Bronchial epithelial cell (primary cell): ENCODE data around the gene TK1. TPM values are rescaled to one million over a fixed set of nuclear protein-coding genes. Genes with fewer than 3 reads are reported as not detected.
"Not testable (repeated sequence)": the region's sequence is repeated elsewhere in the genome, so short reads cannot be mapped to it uniquely, and the experiment has no call there.

Experiments
- DNase-seq: peaks from one replicate; pipeline ENCODE4 v3.0.0-alpha.2; 2010; ENCODE audit warnings: low read depth
- FAIRE-seq: peaks from 2 replicates; lab custom pipeline; 2011; peaks lifted over from hg19 to GRCh38; lab: Jason Lieb, UNC
- H3K27me3 ChIP-seq: 2 replicates; pipeline ENCODE4 v1.5.1; 2011; ENCODE audit warnings: low read length; ENCODE audit not compliant: control insufficient read depth, insufficient read depth
- H3K36me3 ChIP-seq: 2 replicates; pipeline ENCODE4 v1.5.1; 2011; ENCODE audit warnings: low read length; ENCODE audit not compliant: control insufficient read depth, insufficient read depth
- H3K4me3 ChIP-seq: 2 replicates; pipeline ENCODE4 v1.5.1; 2011; ENCODE audit warnings: mild to moderate bottlenecking, low read depth, low read length, control low read depth
- total RNA-seq: library from RNA; depleted of rRNA; stranded (reverse); fragments of >200 nt; gene quantifications from 2 replicates; pipeline ENCODE4 v1.2.1, GENCODE V29; 2014
- TF ChIP-seq, protein P1 (sequence below): IDR thresholded peaks from 2 replicates; pipeline ENCODE4 v1.5.1; 2011; ENCODE audit warnings: mild to moderate bottlenecking, moderate library complexity, low read length, control low read depth, inconsistent platforms; ENCODE audit not compliant: insufficient read depth, severe bottlenecking

Gene TK1
- total RNA-seq, 1 donor from 2014 or later, result 0.79 TPM

GRCh38 chr17:78141437-78142118 lies 45.3 kb downstream of the TK1 start:
- FAIRE-seq (no peak), DNase-seq (no peak)
- Histone ChIP-seq H3K36me3 (no peaks in the 10 kb centered on the region), H3K27me3 (no peaks in the 10 kb centered on the region), H3K4me3 (no peak overlapping the region)
- TF ChIP-seq, protein P1, sequence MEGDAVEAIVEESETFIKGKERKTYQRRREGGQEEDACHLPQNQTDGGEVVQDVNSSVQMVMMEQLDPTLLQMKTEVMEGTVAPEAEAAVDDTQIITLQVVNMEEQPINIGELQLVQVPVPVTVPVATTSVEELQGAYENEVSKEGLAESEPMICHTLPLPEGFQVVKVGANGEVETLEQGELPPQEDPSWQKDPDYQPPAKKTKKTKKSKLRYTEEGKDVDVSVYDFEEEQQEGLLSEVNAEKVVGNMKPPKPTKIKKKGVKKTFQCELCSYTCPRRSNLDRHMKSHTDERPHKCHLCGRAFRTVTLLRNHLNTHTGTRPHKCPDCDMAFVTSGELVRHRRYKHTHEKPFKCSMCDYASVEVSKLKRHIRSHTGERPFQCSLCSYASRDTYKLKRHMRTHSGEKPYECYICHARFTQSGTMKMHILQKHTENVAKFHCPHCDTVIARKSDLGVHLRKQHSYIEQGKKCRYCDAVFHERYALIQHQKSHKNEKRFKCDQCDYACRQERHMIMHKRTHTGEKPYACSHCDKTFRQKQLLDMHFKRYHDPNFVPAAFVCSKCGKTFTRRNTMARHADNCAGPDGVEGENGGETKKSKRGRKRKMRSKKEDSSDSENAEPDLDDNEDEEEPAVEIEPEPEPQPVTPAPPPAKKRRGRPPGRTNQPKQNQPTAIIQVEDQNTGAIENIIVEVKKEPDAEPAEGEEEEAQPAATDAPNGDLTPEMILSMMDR, result no peak

- no peaks in the 10 kb centered on the region for H3K36me3 ChIP-seq
- no peak for FAIRE-seq
- peak overlapping the region; percentile 13 for H3K4me3 ChIP-seq
- TF ChIP-seq, protein P1, result no peak
- peak; percentile 84 for DNase-seq
- no peaks in the 10 kb centered on the region for H3K27me3 ChIP-seq
Observed at GRCh38 chr17:78140169-78141051, 46.4 kb downstream of the TK1 start.

DNA sequence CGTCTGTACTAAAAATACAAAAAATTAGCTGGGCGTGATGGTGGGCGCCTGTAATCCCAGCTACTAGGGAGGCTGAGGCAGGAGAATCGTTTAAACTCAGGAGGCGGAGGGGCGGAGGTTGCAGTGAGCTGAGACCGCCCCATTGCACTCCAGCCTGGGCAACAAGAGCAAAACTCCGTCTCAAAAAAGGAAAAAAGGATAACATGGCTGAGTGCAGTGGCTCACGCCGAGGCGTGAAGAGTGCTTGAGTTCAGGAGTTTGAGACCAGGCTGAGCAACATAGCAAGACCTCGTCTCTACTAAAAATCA lies 47.0 kb downstream of the TK1 start:
- not testable (repeated sequence) for H3K4me3 ChIP-seq, H3K27me3 ChIP-seq, DNase-seq, FAIRE-seq, H3K36me3 ChIP-seq

DNA sequence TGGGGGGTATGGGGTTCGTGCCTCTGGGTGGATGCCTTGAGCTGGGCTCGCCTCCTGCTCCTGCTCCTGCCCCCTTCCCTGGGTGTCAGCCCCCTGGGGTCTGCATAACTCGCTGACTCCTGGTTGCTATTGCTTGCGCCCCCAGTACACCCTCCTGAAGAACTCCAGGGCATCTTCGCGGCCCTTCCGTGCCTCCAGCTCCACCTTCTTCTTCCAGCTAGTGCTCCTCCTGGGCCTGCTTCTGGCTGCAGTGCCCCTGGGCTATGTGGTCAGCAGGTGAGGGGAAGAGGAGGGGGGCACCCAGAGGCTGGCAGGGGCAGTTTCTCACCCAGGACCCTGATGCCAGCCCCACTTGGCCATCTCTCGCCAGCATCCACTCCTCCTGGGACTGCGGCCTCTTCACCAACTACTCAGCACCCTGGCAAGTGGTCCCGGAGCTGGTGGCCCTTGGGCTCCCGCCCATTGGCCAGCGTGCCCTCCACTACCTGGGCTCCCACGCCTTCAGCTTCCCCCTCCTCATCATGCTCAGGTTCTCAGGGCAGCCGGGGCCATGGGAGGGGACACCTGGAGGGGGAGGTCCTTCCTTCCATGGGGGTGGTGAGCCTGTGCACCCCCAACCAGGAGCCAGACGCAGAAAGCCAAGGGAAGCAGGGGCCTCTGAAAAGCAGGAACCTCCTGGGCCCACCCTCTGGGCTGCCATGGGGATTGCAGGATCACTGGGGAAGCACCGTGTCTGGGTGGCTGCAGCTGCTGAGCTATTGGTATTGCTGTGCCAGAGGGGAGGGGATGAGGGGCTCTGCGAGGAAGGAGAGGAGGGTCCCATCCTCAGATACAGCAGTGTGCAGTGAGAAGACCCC lies 48.4 kb downstream of the TK1 start:
- Histone ChIP-seq H3K27me3 (no peaks in the 10 kb centered on the region), H3K36me3 (no peaks in the 10 kb centered on the region), H3K4me3 (no peak overlapping the region)
- DNase-seq (no peak), FAIRE-seq (no peak)
- TF ChIP-seq, protein P1, result no peak

- FAIRE-seq, result no peak
- Histone ChIP-seq H3K27me3 (no peaks in the 10 kb centered on the region), H3K36me3 (no peaks in the 10 kb centered on the region), H3K4me3 (no peak overlapping the region)
- TF ChIP-seq, protein P1, result peak; percentile 46
- no peak for DNase-seq
Observed at GRCh38 chr17:78137392-78138203, 49.3 kb downstream of the TK1 start.
